Measurements from ENCODE around the gene RGPD5.
"Not testable (repeated sequence)": the region's sequence is repeated elsewhere in the genome, so short reads cannot be mapped to it uniquely, and the experiment has no call there.

- TF ChIP-seq CTCF, POLR2AphosphoS5, POLR2A, EP300 (IDR thresholded peaks at IDR 0.05): not testable (repeated sequence)
These were observed 27.1 kb upstream of the RGPD5 start for GRCh38 chr2:109766886-109767578.

All from sigmoid colon (tissue), 4 donors.